MV-4-11 (cell line): Measurements from ENCODE around the gene INSC.
A peak's percentile ranks its signal among the peaks of the same experiment; 100 is the strongest.

Experiments used
- DNase-seq: peaks from one replicate; lab custom pipeline; 2025; lab: John Stamatoyannopoulos, UW

Gene INSC

GRCh38 chr11:15185021-15185420 is 70.3 kb downstream of the INSC start:
- DNase-seq, result no peak

GRCh38 chr11:15186146-15186545 is 71.4 kb downstream of the INSC start:
- DNase-seq, result no peak

GRCh38 chr11:15189189-15189588 is 74.5 kb downstream of the INSC start:
- DNase-seq, result no peak

GRCh38 chr11:15189641-15190365 is 75.1 kb downstream of the INSC start:
- DNase-seq, result no peak

GRCh38 chr11:15190611-15191010 is 75.9 kb downstream of the INSC start:
- DNase-seq, result no peak

GRCh38 chr11:15192005-15192556 is 77.4 kb downstream of the INSC start:
- no peak for DNase-seq

GRCh38 chr11:15194671-15195415 is 80.1 kb downstream of the INSC start:
- no peak for DNase-seq

- DNase-seq, result no peak
These were observed 80.9 kb downstream of the INSC start for GRCh38 chr11:15195454-15196200.

- DNase-seq, result no peak
These were observed 82.0 kb downstream of the INSC start for GRCh38 chr11:15196704-15197103.

- DNase-seq, result no peak
These were observed 83.0 kb downstream of the INSC start for GRCh38 chr11:15197696-15198095.

- no peak for DNase-seq
These were observed 83.6 kb downstream of the INSC start for GRCh38 chr11:15198284-15198683.

- DNase-seq, result no peak
These were observed 85.0 kb downstream of the INSC start for GRCh38 chr11:15199693-15200092.

GRCh38 chr11:15200696-15201095 is 86.0 kb downstream of the INSC start:
- no peak for DNase-seq

GRCh38 chr11:15201586-15201985 is 86.9 kb downstream of the INSC start:
- DNase-seq, result no peak

GRCh38 chr11:15202626-15203025 is 87.9 kb downstream of the INSC start:
- DNase-seq, result no peak

GRCh38 chr11:15204711-15205110 is 90.0 kb downstream of the INSC start:
- DNase-seq, result no peak

GRCh38 chr11:15206791-15207190 is 92.1 kb downstream of the INSC start:
- no peak for DNase-seq

- DNase-seq, result peak; percentile 27
These were observed 93.9 kb downstream of the INSC start for GRCh38 chr11:15208378-15209222.

GRCh38 chr11:15212876-15213275 is 98.2 kb downstream of the INSC start:
- peak; percentile 26 for DNase-seq

- no peak for DNase-seq
These were observed 98.9 kb downstream of the INSC start for GRCh38 chr11:15213471-15214231.

GRCh38 chr11:15215005-15215404 is 100.3 kb downstream of the INSC start:
- no peak for DNase-seq
